Measurements from ENCODE around the gene METTL25B. TPM values are rescaled to one million over a fixed set of nuclear protein-coding genes. Genes with fewer than 3 reads are reported as not detected.

METTL25B gene
- total RNA-seq, 1 experiment from 2014 or later = 51.0 TPM

GRCh38 chr1:156703741-156704140 is 24.5 kb upstream of the METTL25B start:
- ChIA-PET CTCF (interaction anchor here (8.4 kb wide), 1 partner anchor 13 kb away, joined by 109 read pairs; no protein-coding TSS in a partner anchor), POLR2A (ENCODE audit: unreplicated experiment) (interaction anchor here (0.6 kb wide), 1 partner anchor 203 kb away, joined by 15 read pairs; the partner anchor contains the start of gene MEF2D)
- Histone ChIP-seq H3K79me2 (ENCODE audit: low read depth) (peaks cover 30% of the 10 kb centered on the region), H3K27ac (no peak overlapping the region), H3K9me2 (ENCODE audit: insufficient read depth) (no peaks in the 10 kb centered on the region), H3K36me3 (ENCODE audit: low read depth) (no peaks in the 10 kb centered on the region; the same call in 1 of the 2 replicates), H3K4me1 (replicated peaks; ENCODE audit: insufficient read depth) (peaks cover 25% of the 10 kb centered on the region), H3K4me2 (peak overlapping the region; percentile 92), H2AFZ (no peak overlapping the region), H3F3A (ENCODE audit: insufficient read depth, low read depth) (peaks cover 10% of the 10 kb centered on the region), H4K20me1 (ENCODE audit: insufficient read depth) (no peaks in the 10 kb centered on the region), H3K27me3 (ENCODE audit: insufficient read depth, low read depth) (no peaks in the 10 kb centered on the region), H3K9me3 (ENCODE audit: insufficient read depth, low read depth) (no peaks in the 10 kb centered on the region), H3K4me3 (peak overlapping the region; percentile 79; the same call in 1 of the 2 replicates)
- no TSS peak for BruUV-seq (replicated peaks)
- DNase-seq = no peak
- TF ChIP-seq EZH2 (IDR thresholded peaks at IDR 0.05; ENCODE audit: low read depth) = no peak
- TF ChIP-seq, protein P1, sequence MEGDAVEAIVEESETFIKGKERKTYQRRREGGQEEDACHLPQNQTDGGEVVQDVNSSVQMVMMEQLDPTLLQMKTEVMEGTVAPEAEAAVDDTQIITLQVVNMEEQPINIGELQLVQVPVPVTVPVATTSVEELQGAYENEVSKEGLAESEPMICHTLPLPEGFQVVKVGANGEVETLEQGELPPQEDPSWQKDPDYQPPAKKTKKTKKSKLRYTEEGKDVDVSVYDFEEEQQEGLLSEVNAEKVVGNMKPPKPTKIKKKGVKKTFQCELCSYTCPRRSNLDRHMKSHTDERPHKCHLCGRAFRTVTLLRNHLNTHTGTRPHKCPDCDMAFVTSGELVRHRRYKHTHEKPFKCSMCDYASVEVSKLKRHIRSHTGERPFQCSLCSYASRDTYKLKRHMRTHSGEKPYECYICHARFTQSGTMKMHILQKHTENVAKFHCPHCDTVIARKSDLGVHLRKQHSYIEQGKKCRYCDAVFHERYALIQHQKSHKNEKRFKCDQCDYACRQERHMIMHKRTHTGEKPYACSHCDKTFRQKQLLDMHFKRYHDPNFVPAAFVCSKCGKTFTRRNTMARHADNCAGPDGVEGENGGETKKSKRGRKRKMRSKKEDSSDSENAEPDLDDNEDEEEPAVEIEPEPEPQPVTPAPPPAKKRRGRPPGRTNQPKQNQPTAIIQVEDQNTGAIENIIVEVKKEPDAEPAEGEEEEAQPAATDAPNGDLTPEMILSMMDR (conservative IDR thresholded peaks at IDR 0.05) = no peak; the same call in 1 of the 2 replicates
- intact Hi-C loops (cut with micrococcal nuclease; ENCODE audit: unreplicated experiment) = no loop called here

DNA sequence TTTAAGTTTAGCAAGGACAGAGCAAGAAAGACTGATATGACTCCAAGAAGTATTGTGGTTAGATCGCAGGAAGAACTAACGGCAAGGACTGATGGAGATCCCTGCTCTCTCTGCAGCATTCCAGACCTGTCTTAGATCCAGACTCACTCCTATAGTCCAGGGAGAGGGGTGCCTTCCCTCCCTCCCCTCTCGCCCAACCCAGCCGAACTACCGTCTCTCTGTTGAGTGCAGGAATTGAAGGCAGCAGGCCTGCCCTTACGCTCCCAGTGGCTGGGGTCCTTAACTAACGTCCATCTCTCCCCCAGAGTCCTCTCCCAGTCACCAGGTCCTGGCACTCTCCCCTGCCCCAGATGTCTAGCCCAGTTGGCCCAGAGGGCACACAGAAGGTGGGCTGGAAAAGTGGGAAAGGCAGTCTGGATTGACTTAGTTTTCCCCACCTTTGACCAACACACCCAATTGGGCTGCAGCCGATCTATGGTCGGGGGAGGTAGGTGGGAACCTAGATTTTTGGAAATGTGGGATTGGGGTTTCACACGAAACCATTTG is 24.0 kb upstream of the METTL25B start:
- intact Hi-C loops (cut with micrococcal nuclease; ENCODE audit: unreplicated experiment) = no loop called here
- Histone ChIP-seq H3F3A (ENCODE audit: insufficient read depth, low read depth) (peaks cover 10% of the 10 kb centered on the region), H3K4me1 (replicated peaks; ENCODE audit: insufficient read depth) (peaks cover 29% of the 10 kb centered on the region), H3K9me2 (ENCODE audit: insufficient read depth) (no peaks in the 10 kb centered on the region), H3K9me3 (ENCODE audit: insufficient read depth, low read depth) (no peaks in the 10 kb centered on the region), H3K4me2 (peak overlapping the region; percentile 92), H2AFZ (no peak overlapping the region; the same call in 1 of the 2 replicates), H3K79me2 (ENCODE audit: low read depth) (peaks cover 30% of the 10 kb centered on the region), H3K4me3 (peak overlapping the region; percentile 79), H3K36me3 (ENCODE audit: low read depth) (no peaks in the 10 kb centered on the region; the same call in 1 of the 2 replicates), H3K27ac (peak overlapping the region; percentile 55), H4K20me1 (ENCODE audit: insufficient read depth) (no peaks in the 10 kb centered on the region), H3K27me3 (ENCODE audit: insufficient read depth, low read depth) (no peaks in the 10 kb centered on the region)
- ChIA-PET POLR2A (ENCODE audit: unreplicated experiment) (interaction anchor here (0.6 to 2.3 kb wide), 3 partner anchors 12 to 204 kb away, joined by 12 to 28 read pairs (median 15); partner anchors contain the start of gene MEF2D), CTCF (interaction anchor here (8.4 kb wide), 1 partner anchor 14 kb away, joined by 109 read pairs; no protein-coding TSS in a partner anchor)
- no peak for DNase-seq
- TF ChIP-seq, protein P1 (conservative IDR thresholded peaks at IDR 0.05) = no peak
- TF ChIP-seq EZH2 (IDR thresholded peaks at IDR 0.05; ENCODE audit: low read depth) = no peak
- no TSS peak for BruUV-seq (replicated peaks)

GRCh38 chr1:156704930-156705320 is 23.3 kb upstream of the METTL25B start:
- Histone ChIP-seq H3F3A (ENCODE audit: insufficient read depth, low read depth) (peaks cover 10% of the 10 kb centered on the region), H4K20me1 (ENCODE audit: insufficient read depth) (no peaks in the 10 kb centered on the region), H3K4me2 (peak overlapping the region; percentile 92), H3K9me2 (ENCODE audit: insufficient read depth) (no peaks in the 10 kb centered on the region), H3K36me3 (ENCODE audit: low read depth) (no peaks in the 10 kb centered on the region; the same call in 1 of the 2 replicates), H2AFZ (peak overlapping the region; percentile 71), H3K9me3 (ENCODE audit: insufficient read depth, low read depth) (no peaks in the 10 kb centered on the region), H3K27me3 (ENCODE audit: insufficient read depth, low read depth) (no peaks in the 10 kb centered on the region), H3K27ac (peak overlapping the region; percentile 55), H3K4me1 (replicated peaks; ENCODE audit: insufficient read depth) (peaks cover 36% of the 10 kb centered on the region), H3K79me2 (ENCODE audit: low read depth) (peaks cover 30% of the 10 kb centered on the region), H3K4me3 (peak overlapping the region; percentile 79)
- intact Hi-C loops (cut with micrococcal nuclease; ENCODE audit: unreplicated experiment) = loop anchor here (1.0 kb wide), 2 partner anchors 12 to 21 kb away; no protein-coding TSS in a partner anchor
- ChIA-PET CTCF (interaction anchor here (0.6 to 8.4 kb wide), 2 partner anchors 15 to 155 kb away, joined by 3 to 109 read pairs; no protein-coding TSS in a partner anchor), POLR2A (ENCODE audit: unreplicated experiment) (interaction anchor here (0.7 to 2.3 kb wide), 6 partner anchors 10 to 44 kb away, joined by 4 to 28 read pairs (median 11); partner anchors contain the start of gene METTL25B)
- peak; percentile 70 to 78 for DNase-seq
- TF ChIP-seq, protein P1 (conservative IDR thresholded peaks at IDR 0.05) = no peak
- TF ChIP-seq EZH2 (IDR thresholded peaks at IDR 0.05; ENCODE audit: low read depth) = no peak
- BruUV-seq (replicated peaks) = TSS peak; percentile 68

Data from PC-9 (cell line).